ENCODE results near the gene GORAB. TPM values are rescaled to one million over a fixed set of nuclear protein-coding genes. Genes with fewer than 3 reads are reported as not detected.

The GORAB gene
- total and polyA plus RNA-seq, 9 of the 15 experiments (the other 6 are each of a cell fraction or from before 2014, with no cell fraction given), result 4.4 to 12.9 (median 8.9) TPM

DNA sequence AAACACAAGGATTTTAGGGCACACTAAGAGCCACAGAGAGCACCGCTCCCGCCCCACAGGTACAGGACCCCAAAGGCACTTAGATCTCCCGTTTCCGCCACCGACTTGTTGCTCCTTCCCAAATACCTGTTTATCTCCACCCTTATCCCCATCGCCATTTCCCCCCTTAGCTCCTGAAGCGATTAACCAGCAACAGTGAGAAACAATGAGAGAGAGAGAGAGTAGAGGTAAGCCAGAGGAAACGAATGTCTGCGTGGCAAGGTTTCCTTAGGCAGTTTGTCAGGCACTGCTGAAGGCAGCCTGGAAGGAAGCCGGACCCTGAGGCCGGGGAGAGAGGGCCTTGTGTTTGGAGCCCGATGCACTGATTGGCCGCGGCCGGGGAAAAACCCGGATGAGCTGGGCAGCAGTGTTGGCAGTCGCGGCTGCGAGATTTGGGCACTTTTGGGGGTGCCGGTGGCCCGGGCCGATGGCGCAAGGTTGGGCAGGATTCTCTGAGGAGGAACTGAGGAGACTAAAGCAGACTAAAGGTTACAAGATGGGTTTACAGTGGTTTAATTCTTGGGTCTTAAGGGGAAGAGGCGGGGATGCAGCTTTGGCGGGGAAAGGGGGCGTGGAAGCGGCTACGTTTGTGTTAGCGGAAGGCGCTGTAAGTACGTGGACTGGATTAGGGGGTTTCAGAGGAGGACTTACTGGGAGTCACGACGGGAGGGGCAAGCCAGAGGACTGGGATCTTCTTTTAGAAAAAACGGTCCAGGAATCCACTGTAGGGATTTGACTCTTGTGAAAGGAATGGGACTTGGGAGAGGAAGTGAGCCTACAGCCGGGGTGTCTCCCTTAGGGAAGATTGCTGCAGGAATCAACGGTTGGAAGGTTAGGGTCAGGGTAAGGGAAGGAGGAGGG lies at the start of gene GORAB (continued):
- TF ChIP-seq, protein P1, sequence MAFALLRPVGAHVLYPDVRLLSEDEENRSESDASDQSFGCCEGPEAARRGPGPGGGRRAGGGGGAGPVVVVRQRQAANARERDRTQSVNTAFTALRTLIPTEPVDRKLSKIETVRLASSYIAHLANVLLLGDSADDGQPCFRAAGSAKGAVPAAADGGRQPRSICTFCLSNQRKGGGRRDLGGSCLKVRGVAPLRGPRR (CRISPR knock-in tag; IDR thresholded peaks at IDR 0.05), result no peak
- TF ChIP-seq ZNF384 (IDR thresholded peaks at IDR 0.05; ENCODE audit: low read depth, low read length), result no peak
- TF ChIP-seq DIDO1 (tag; IDR thresholded peaks at IDR 0.05; ENCODE audit: low read depth), result peak; percentile 78
- no peak for TF ChIP-seq ZNF780A (CRISPR knock-in tag; IDR thresholded peaks at IDR 0.05)
- peak in 1 of 2 experiments; percentile 18; a peak in 1 of 4 replicates for TF ChIP-seq TBL1XR1 (IDR thresholded peaks at IDR 0.05; ENCODE audit: low read length in 2 of 2)
- no peak for TF ChIP-seq RBM25 (IDR thresholded peaks at IDR 0.05; ENCODE audit: low read depth, low read length, severe bottlenecking)
- TF ChIP-seq, protein P2, sequence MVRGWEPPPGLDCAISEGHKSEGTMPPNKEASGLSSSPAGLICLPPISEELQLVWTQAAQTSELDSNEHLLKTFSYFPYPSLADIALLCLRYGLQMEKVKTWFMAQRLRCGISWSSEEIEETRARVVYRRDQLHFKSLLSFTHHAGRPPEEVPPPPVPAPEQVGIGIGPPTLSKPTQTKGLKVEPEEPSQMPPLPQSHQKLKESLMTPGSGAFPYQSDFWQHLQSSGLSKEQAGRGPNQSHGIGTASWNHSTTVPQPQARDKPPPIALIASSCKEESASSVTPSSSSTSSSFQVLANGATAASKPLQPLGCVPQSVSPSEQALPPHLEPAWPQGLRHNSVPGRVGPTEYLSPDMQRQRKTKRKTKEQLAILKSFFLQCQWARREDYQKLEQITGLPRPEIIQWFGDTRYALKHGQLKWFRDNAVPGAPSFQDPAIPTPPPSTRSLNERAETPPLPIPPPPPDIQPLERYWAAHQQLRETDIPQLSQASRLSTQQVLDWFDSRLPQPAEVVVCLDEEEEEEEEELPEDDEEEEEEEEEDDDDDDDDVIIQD (CRISPR knock-in tag; IDR thresholded peaks at IDR 0.05), result no peak
- no peak for TF ChIP-seq CCNT2 (IDR thresholded peaks at IDR 0.05; ENCODE audit: borderline replicate concordance, extremely low read depth, insufficient read length, low read depth, low read length)
- no peak for TF ChIP-seq HNRNPUL1 (IDR thresholded peaks at IDR 0.05; ENCODE audit: low read length)
- TF ChIP-seq RBM34 (IDR thresholded peaks at IDR 0.05; ENCODE audit: borderline replicate concordance, insufficient read depth, low read length), result no peak
- TF ChIP-seq POLR2B (IDR thresholded peaks at IDR 0.05; ENCODE audit: low read depth, partially characterized antibody), result peak; percentile 92
- TF ChIP-seq ZC3H8 (IDR thresholded peaks at IDR 0.05), result 0 out of 2 replicates have a peak, but pooled peaks have one; percentile 76
- TF ChIP-seq, protein P3, sequence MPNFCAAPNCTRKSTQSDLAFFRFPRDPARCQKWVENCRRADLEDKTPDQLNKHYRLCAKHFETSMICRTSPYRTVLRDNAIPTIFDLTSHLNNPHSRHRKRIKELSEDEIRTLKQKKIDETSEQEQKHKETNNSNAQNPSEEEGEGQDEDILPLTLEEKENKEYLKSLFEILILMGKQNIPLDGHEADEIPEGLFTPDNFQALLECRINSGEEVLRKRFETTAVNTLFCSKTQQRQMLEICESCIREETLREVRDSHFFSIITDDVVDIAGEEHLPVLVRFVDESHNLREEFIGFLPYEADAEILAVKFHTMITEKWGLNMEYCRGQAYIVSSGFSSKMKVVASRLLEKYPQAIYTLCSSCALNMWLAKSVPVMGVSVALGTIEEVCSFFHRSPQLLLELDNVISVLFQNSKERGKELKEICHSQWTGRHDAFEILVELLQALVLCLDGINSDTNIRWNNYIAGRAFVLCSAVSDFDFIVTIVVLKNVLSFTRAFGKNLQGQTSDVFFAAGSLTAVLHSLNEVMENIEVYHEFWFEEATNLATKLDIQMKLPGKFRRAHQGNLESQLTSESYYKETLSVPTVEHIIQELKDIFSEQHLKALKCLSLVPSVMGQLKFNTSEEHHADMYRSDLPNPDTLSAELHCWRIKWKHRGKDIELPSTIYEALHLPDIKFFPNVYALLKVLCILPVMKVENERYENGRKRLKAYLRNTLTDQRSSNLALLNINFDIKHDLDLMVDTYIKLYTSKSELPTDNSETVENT (CRISPR knock-in tag; IDR thresholded peaks at IDR 0.05), result no peak
- no peak for TF ChIP-seq U2AF1 (optimal IDR thresholded peaks at IDR 0.05; ENCODE audit: low read depth, low read length)
- TF ChIP-seq TEAD4 (IDR thresholded peaks at IDR 0.05; ENCODE audit: low read length), result no peak
- no peak for TF ChIP-seq TEAD4 (CRISPR knock-in tag; IDR thresholded peaks at IDR 0.05; ENCODE audit: borderline replicate concordance)
- TF ChIP-seq HOXB6 (CRISPR knock-in tag; IDR thresholded peaks at IDR 0.05; ENCODE audit: borderline replicate concordance), result no peak
- TF ChIP-seq DNMT1 (IDR thresholded peaks at IDR 0.05), result peak; percentile 72; the same call in 1 of the 2 replicates
- TF ChIP-seq TARDBP (IDR thresholded peaks at IDR 0.05), result peak; percentile 54; the same call in 1 of the 2 replicates
- TF ChIP-seq, protein P4, sequence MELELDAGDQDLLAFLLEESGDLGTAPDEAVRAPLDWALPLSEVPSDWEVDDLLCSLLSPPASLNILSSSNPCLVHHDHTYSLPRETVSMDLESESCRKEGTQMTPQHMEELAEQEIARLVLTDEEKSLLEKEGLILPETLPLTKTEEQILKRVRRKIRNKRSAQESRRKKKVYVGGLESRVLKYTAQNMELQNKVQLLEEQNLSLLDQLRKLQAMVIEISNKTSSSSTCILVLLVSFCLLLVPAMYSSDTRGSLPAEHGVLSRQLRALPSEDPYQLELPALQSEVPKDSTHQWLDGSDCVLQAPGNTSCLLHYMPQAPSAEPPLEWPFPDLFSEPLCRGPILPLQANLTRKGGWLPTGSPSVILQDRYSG (tag; conservative IDR thresholded peaks at IDR 0.05; ENCODE audit: low read depth), result peak; percentile 84; the same call in 1 of the 2 replicates
- peak; percentile 98 for TF ChIP-seq KDM5B (IDR thresholded peaks at IDR 0.05; ENCODE audit: insufficient replicate concordance, low read depth, low read length)
- TF ChIP-seq SMAD1 (IDR thresholded peaks at IDR 0.05; ENCODE audit: low read depth, low read length, partially characterized antibody), result peak; percentile 60
- TF ChIP-seq SMARCC2 (IDR thresholded peaks at IDR 0.05; ENCODE audit: low read depth), result no peak

Data from K562 (cell line).